SHP77 treated with DMSO at 0.1 percent for 48 hours (cell line): ENCODE results near the gene CHMP6.

Experiments used
- DNase-seq: peaks from one replicate; lab custom pipeline; 2025; lab: John Stamatoyannopoulos, UW

Gene CHMP6

GRCh38 chr17:80992077-80992947, 671 bp downstream of the CHMP6 start:
- DNase-seq, result no peak

- no peak for DNase-seq
Measured at GRCh38 chr17:80992948-80993624, 1.4 kb downstream of the CHMP6 start.

GRCh38 chr17:80995131-80995530, 3.5 kb downstream of the CHMP6 start:
- no peak for DNase-seq

GRCh38 chr17:80996422-80997305, 5.0 kb downstream of the CHMP6 start:
- DNase-seq, result no peak

- no peak for DNase-seq
Measured at GRCh38 chr17:80997424-80998117, 5.9 kb downstream of the CHMP6 start.

GRCh38 chr17:80998118-80998747, 6.6 kb downstream of the CHMP6 start:
- DNase-seq, result no peak

- DNase-seq, result no peak
Measured at GRCh38 chr17:80998748-80999535, 7.3 kb downstream of the CHMP6 start.

GRCh38 chr17:80999536-81000333, 8.1 kb downstream of the CHMP6 start:
- no peak for DNase-seq

- no peak for DNase-seq
Measured at GRCh38 chr17:81000334-81000630, 8.6 kb downstream of the CHMP6 start.

- no peak for DNase-seq
Measured at GRCh38 chr17:81000631-81001357, 9.2 kb downstream of the CHMP6 start.

- no peak for DNase-seq
Measured at GRCh38 chr17:81002013-81002384, 10.4 kb downstream of the CHMP6 start.

- peak; percentile 89 for DNase-seq
Measured at GRCh38 chr17:81002409-81003361, 11.0 kb downstream of the CHMP6 start.

GRCh38 chr17:81003711-81004475, 12.3 kb downstream of the CHMP6 start:
- no peak for DNase-seq

- no peak for DNase-seq
Measured at GRCh38 chr17:81006891-81007290, 15.2 kb downstream of the CHMP6 start.

- no peak for DNase-seq
Measured at GRCh38 chr17:81008140-81008539, 16.5 kb downstream of the CHMP6 start.

- no peak for DNase-seq
Measured at GRCh38 chr17:81009136-81009535, 17.5 kb downstream of the CHMP6 start.

- no peak for DNase-seq
Measured at GRCh38 chr17:81010935-81011334, 19.3 kb downstream of the CHMP6 start.
